Measurements from ENCODE around the gene KLKB1. TPM values are rescaled to one million over a fixed set of nuclear protein-coding genes. Genes with fewer than 3 reads are reported as not detected.
A peak's percentile ranks its signal among the peaks of the same experiment; 100 is the strongest.

Gene KLKB1
- total RNA-seq, 1 donor: 0.18 TPM

- TF ChIP-seq CTCF (IDR thresholded peaks at IDR 0.05; ENCODE audit: insufficient read depth, low read length): no peak
- peak; percentile 13 for DNase-seq (ENCODE audit: low read depth)
- no peak overlapping the region for H3K4me3 ChIP-seq (ENCODE audit: low read depth, low read length)
Observed at GRCh38 chr4:186249785-186250754, 22.8 kb downstream of the KLKB1 start.

GRCh38 chr4:186250760-186251159, 23.5 kb downstream of the KLKB1 start:
- TF ChIP-seq CTCF (IDR thresholded peaks at IDR 0.05; ENCODE audit: insufficient read depth, low read length): no peak
- H3K4me3 ChIP-seq (ENCODE audit: low read depth, low read length): no peak overlapping the region
- DNase-seq (ENCODE audit: low read depth): no peak

- H3K4me3 ChIP-seq (ENCODE audit: low read depth, low read length): no peak overlapping the region
- no peak for DNase-seq (ENCODE audit: low read depth)
- no peak for TF ChIP-seq CTCF (IDR thresholded peaks at IDR 0.05; ENCODE audit: insufficient read depth, low read length)
Observed at GRCh38 chr4:186255122-186255521, 27.8 kb downstream of the KLKB1 start.

- no peak overlapping the region for H3K4me3 ChIP-seq (ENCODE audit: low read depth, low read length)
- TF ChIP-seq CTCF (IDR thresholded peaks at IDR 0.05; ENCODE audit: insufficient read depth, low read length): no peak
- DNase-seq (ENCODE audit: low read depth): no peak
Observed at GRCh38 chr4:186258216-186258811, 31.0 kb downstream of the KLKB1 start.

DNA sequence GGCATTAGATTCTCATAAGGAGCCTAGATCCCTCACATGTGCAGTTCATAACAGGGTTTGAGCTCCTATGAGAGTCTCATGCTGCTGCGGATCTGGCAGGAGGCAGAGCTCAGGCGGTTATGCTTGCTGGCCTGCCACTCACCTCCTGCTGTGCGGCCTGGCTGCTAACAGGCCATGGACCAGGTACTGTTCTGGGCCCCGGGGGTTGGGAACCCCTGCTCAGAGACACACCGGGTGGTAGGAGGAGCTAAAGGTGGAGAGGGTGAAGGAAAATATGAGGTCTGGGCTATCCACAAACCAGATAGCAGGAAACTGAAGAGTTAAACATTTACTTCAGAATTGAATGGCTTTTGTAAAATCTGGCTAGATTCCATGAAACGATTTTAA, 32.8 kb downstream of the KLKB1 start:
- no peak overlapping the region for H3K4me3 ChIP-seq (ENCODE audit: low read depth, low read length)
- TF ChIP-seq CTCF (IDR thresholded peaks at IDR 0.05; ENCODE audit: insufficient read depth, low read length): no peak

GRCh38 chr4:186260504-186261448, 33.5 kb downstream of the KLKB1 start:
- TF ChIP-seq CTCF (IDR thresholded peaks at IDR 0.05; ENCODE audit: insufficient read depth, low read length): no peak
- DNase-seq (ENCODE audit: low read depth): peak; percentile 4
- H3K4me3 ChIP-seq (ENCODE audit: low read depth, low read length): no peak overlapping the region

More for the DNA sequence above, 32.8 kb downstream of the KLKB1 start:
- no peak for DNase-seq (ENCODE audit: low read depth)
